PC-3 (cell line): Measurements from ENCODE around the gene LRRC8E. TPM values are rescaled to one million over a fixed set of nuclear protein-coding genes. Genes with fewer than 3 reads are reported as not detected.
A peak's percentile ranks its signal among the peaks of the same experiment; 100 is the strongest.

Experiments used
- ATAC-seq: fragments of 200-7000 bp; cut with Tn5 transposase; 2 replicates; pipeline ENCODE4 v1.9.1; 2020; ENCODE audit warnings: mild to moderate bottlenecking, moderate library complexity
- BruUV-seq: library from RNA; stranded (reverse); fragments of 400-500 nt; replicated peaks from 2 replicates; lab custom pipeline; 2021; lab: Mats Ljungman, UMichigan
- CTCF ChIA-PET: fragments of 300-600 bp; sonication (Branson Sonifier 250); formaldehyde crosslinking; loops from one replicate; lab custom pipeline; 2022; ENCODE audit warnings: antibody characterized with exemption; lab: Charles Lee
- POLR2A ChIA-PET: fragments of 300-600 bp; sonication (Branson Sonifier 250); formaldehyde crosslinking; loops from one replicate; lab custom pipeline; 2022; ENCODE audit warnings: antibody characterized with exemption; ENCODE audit not compliant: unreplicated experiment; lab: Charles Lee
- DNase-seq: peaks from one replicate; pipeline ENCODE4 v3.0.0-alpha.2; 2015
- H2AFZ ChIP-seq: fragments of 300-600 bp; sonication (generic); 2 replicates; pipeline ENCODE4 v1.6.0; 2016; ENCODE audit warnings: antibody characterized with exemption, low read length
- H3F3A ChIP-seq: fragments of 300-600 bp; sonication (generic); one replicate; pipeline ENCODE4 v1.6.0; 2017; ENCODE audit warnings: antibody characterized with exemption, low read length, control low read depth, mild to moderate bottlenecking; ENCODE audit not compliant: unreplicated experiment
- H3K27ac ChIP-seq: fragments of 300-600 bp; sonication (generic); 2 replicates; pipeline ENCODE4 v1.5.1; 2016; ENCODE audit warnings: mild to moderate bottlenecking, low read length
- H3K27me3 ChIP-seq: fragments of 300-600 bp; sonication (generic); 2 replicates; pipeline ENCODE4 v1.6.1; 2016; ENCODE audit warnings: low read length, mixed read lengths
- H3K36me3 ChIP-seq: fragments of 300-600 bp; sonication (generic); 2 replicates; pipeline ENCODE4 v1.6.1; 2016; ENCODE audit warnings: low read depth, mixed run types, low read length, mixed read lengths
- H3K4me1 ChIP-seq: fragments of 300-600 bp; sonication (generic); 2 replicates; pipeline ENCODE4 v1.5.1; 2016; ENCODE audit warnings: low read length; ENCODE audit not compliant: insufficient read depth
- H3K4me2 ChIP-seq: fragments of 300-600 bp; sonication (generic); 2 replicates; pipeline ENCODE4 v1.6.0; 2016; ENCODE audit warnings: low read length
- H3K4me3 ChIP-seq: fragments of 300-600 bp; sonication (generic); 2 replicates; pipeline ENCODE4 v1.5.1; 2016; ENCODE audit warnings: mild to moderate bottlenecking, low read length, mixed read lengths
- H3K79me2 ChIP-seq: fragments of 300-600 bp; sonication (generic); 2 replicates; pipeline ENCODE4 v1.6.1; 2017; ENCODE audit warnings: low read length, mixed read lengths
- H3K9ac ChIP-seq: fragments of 300-600 bp; sonication (generic); 2 replicates; pipeline ENCODE4 v1.6.0; 2016; ENCODE audit warnings: mild to moderate bottlenecking, low read length
- H3K9me2 ChIP-seq: fragments of 300-600 bp; sonication (generic); replicated peaks from 2 replicates; pipeline ENCODE4 v1.6.1; 2016; ENCODE audit warnings: mixed run types, low read length, mixed read lengths
- H3K9me3 ChIP-seq: fragments of 300-600 bp; sonication (generic); 2 replicates; pipeline ENCODE4 v1.6.1; 2016; ENCODE audit warnings: low read length, mixed read lengths
- H4K20me1 ChIP-seq: fragments of 300-600 bp; sonication (generic); 2 replicates; pipeline ENCODE4 v1.6.1; 2016; ENCODE audit warnings: low read length, mixed read lengths
- CTCF ChIP-seq: fragments of 300-600 bp; sonication (generic); conservative IDR thresholded peaks from 2 replicates; pipeline ENCODE4 v1.5.1; 2017; ENCODE audit warnings: antibody characterized with exemption, low read depth, mild to moderate bottlenecking, low read length
- EZH2 ChIP-seq: fragments of 300-600 bp; sonication (generic); IDR thresholded peaks from one replicate; pipeline ENCODE4 v1.6.1; 2017; ENCODE audit warnings: antibody characterized with exemption, mild to moderate bottlenecking, low read length; ENCODE audit not compliant: unreplicated experiment
- EZH2phosphoT487 ChIP-seq: fragments of 300-600 bp; sonication (generic); IDR thresholded peaks from 2 replicates; pipeline ENCODE4 v1.6.1; 2018; ENCODE audit warnings: mild to moderate bottlenecking, antibody characterized with exemption, low read length, borderline replicate concordance
- intact Hi-C: fragments of 100-400 bp; cut with micrococcal nuclease; formaldehyde crosslinking; loops from 2 replicates; pipeline ENCODE4 v1.9.0; 2023
- total RNA-seq: library from RNA; depleted of rRNA; stranded (reverse); fragments of >200 nt; gene quantifications from 2 replicates; pipeline ENCODE4 v1.2.3, GENCODE V29; 2014

Gene LRRC8E
- total RNA-seq, 1 experiment from 2014 or later: 30.8 TPM

GRCh38 chr19:7851623-7852500, 36.4 kb upstream of the LRRC8E start:
- Histone ChIP-seq H3K27ac (no peak overlapping the region), H3K27me3 (no peaks in the 10 kb centered on the region), H3K9me2 (no peaks in the 10 kb centered on the region), H3K4me2 (no peak overlapping the region), H4K20me1 (no peaks in the 10 kb centered on the region), H3K9ac (no peak overlapping the region), H3K9me3 (no peaks in the 10 kb centered on the region), H3K4me3 (no peak overlapping the region), H3F3A (no peaks in the 10 kb centered on the region), H3K4me1 (peaks cover 4% of the 10 kb centered on the region), H3K36me3 (no peaks in the 10 kb centered on the region), H3K79me2 (no peaks in the 10 kb centered on the region), H2AFZ (no peak overlapping the region)
- intact Hi-C loops: loop anchor here (5.0 kb wide), 1 partner anchor 75 kb away; the partner anchor contains the start of gene CTXN1
- CTCF ChIA-PET: interaction anchor here (0.5 to 0.7 kb wide), 5 partner anchors 39 to 244 kb away, joined by 3 to 7 read pairs (median 3); no protein-coding TSS in a partner anchor
- POLR2A ChIA-PET: interaction anchor here (0.7 kb wide), 1 partner anchor 15 kb away, joined by 5 read pairs; no protein-coding TSS in a partner anchor
- ATAC-seq (no peak), DNase-seq (no peak)
- TF ChIP-seq EZH2 (no peak), EZH2phosphoT487 (no peak), CTCF (no peak)
- no TSS peak for BruUV-seq

- intact Hi-C loops: loop anchor here (1.0 to 5.0 kb wide), 2 partner anchors 50 to 74 kb away; partner anchors contain the start of genes CTXN1 and MAP2K7
- Histone ChIP-seq H3K4me3 (no peak overlapping the region), H3F3A (no peaks in the 10 kb centered on the region), H3K9me2 (no peaks in the 10 kb centered on the region), H3K36me3 (no peaks in the 10 kb centered on the region), H3K4me2 (peak overlapping the region; percentile 69), H2AFZ (0 out of 2 replicates have a peak overlapping the region, but pooled peaks have one; percentile 58), H3K27ac (no peak overlapping the region), H3K9me3 (no peaks in the 10 kb centered on the region), H3K27me3 (no peaks in the 10 kb centered on the region), H3K4me1 (peaks cover 4% of the 10 kb centered on the region), H3K79me2 (no peaks in the 10 kb centered on the region), H4K20me1 (no peaks in the 10 kb centered on the region), H3K9ac (no peak overlapping the region)
- BruUV-seq: no TSS peak
- peak; percentile 86 for DNase-seq
- no peak for TF ChIP-seq EZH2
- TF ChIP-seq CTCF: peak; percentile 94
- no peak for TF ChIP-seq EZH2phosphoT487
- ChIA-PET POLR2A (interaction anchor here (0.7 kb wide), 1 partner anchor 17 kb away, joined by 5 read pairs; no protein-coding TSS in a partner anchor), CTCF (interaction anchor here (0.6 to 1.0 kb wide), 5 partner anchors 16 to 245 kb away, joined by 3 to 7 read pairs (median 3); partner anchors contain the start of gene SNAPC2)
- peak; percentile 94 for ATAC-seq
Measured at GRCh38 chr19:7852851-7853769, 35.2 kb upstream of the LRRC8E start.
